H9 (cell line): Measurements from ENCODE around the gene TTC39A. TPM values are rescaled to one million over a fixed set of nuclear protein-coding genes. Genes with fewer than 3 reads are reported as not detected.
"Not testable (repeated sequence)": the region's sequence is repeated elsewhere in the genome, so short reads cannot be mapped to it uniquely, and the experiment has no call there.

Experiments
- DNase-seq: peaks from one replicate; pipeline ENCODE4 v3.0.0-alpha.2; 2017
- H2AFZ ChIP-seq: one replicate; pipeline ENCODE4 v1.6.1; 2013; ENCODE audit warnings: mild to moderate bottlenecking, low read length, control low read depth, moderate library complexity
- H2AK5ac ChIP-seq: 2 replicates; pipeline ENCODE4 v1.6.1; 2013; ENCODE audit warnings: low read length, control low read depth, mixed read lengths; ENCODE audit not compliant: insufficient read length
- H2BK120ac ChIP-seq: one replicate; pipeline ENCODE4 v1.6.1; 2013; ENCODE audit warnings: low read depth, mild to moderate bottlenecking, low read length, control low read depth, inconsistent platforms; ENCODE audit not compliant: poor library complexity, severe bottlenecking
- H2BK12ac ChIP-seq: 2 replicates; pipeline ENCODE4 v1.6.1; 2013; ENCODE audit warnings: low read length, control low read depth, mixed read lengths, low read depth; ENCODE audit not compliant: insufficient read length
- H2BK15ac ChIP-seq: 2 replicates; pipeline ENCODE4 v1.6.1; 2013; ENCODE audit warnings: low read depth, low read length, control low read depth
- H2BK20ac ChIP-seq: one replicate; pipeline ENCODE4 v1.6.1; 2013; ENCODE audit warnings: low read depth, mild to moderate bottlenecking, low read length, control low read depth, inconsistent platforms; ENCODE audit not compliant: poor library complexity, severe bottlenecking
- H2BK5ac ChIP-seq: 2 replicates; pipeline ENCODE4 v1.6.1; 2013; ENCODE audit warnings: low read length, control low read depth, mixed read lengths; ENCODE audit not compliant: insufficient read length
- H3K14ac ChIP-seq: 2 replicates; pipeline ENCODE4 v1.6.1; 2013; ENCODE audit warnings: low read length, control low read depth; ENCODE audit not compliant: insufficient read depth
- H3K18ac ChIP-seq: 2 replicates; pipeline ENCODE4 v1.6.1; 2013; ENCODE audit warnings: low read depth, mild to moderate bottlenecking, mixed read lengths, low read length, control low read depth; ENCODE audit not compliant: insufficient read length
- H3K23ac ChIP-seq: 2 replicates; pipeline ENCODE4 v1.6.1; 2013; ENCODE audit warnings: low read length, control low read depth, mixed read lengths, low read depth; ENCODE audit not compliant: insufficient read length
- H3K23me2 ChIP-seq: 2 replicates; pipeline ENCODE4 v1.6.1; 2013; ENCODE audit warnings: low read depth, mild to moderate bottlenecking, mixed read lengths, low read length, control low read depth; ENCODE audit not compliant: insufficient read length, poor library complexity, severe bottlenecking
- H3K27ac ChIP-seq: 2 replicates; pipeline ENCODE4 v1.5.1; 2013; ENCODE audit warnings: low read length, control low read depth, mixed read lengths, low read depth; ENCODE audit not compliant: insufficient read length
- H3K27me3 ChIP-seq: 2 replicates; pipeline ENCODE4 v1.6.1; 2013; ENCODE audit warnings: low read length, control low read depth, inconsistent platforms; ENCODE audit not compliant: insufficient read depth
- H3K4ac ChIP-seq: 2 replicates; pipeline ENCODE4 v1.6.1; 2013; ENCODE audit warnings: low read depth, mild to moderate bottlenecking, control low read depth, inconsistent platforms, low read length, moderate library complexity
- H3K4me1 ChIP-seq: 2 replicates; pipeline ENCODE4 v1.6.1; 2013; ENCODE audit warnings: low read length, control low read depth, inconsistent platforms; ENCODE audit not compliant: insufficient read depth
- H3K4me2 ChIP-seq: 2 replicates; pipeline ENCODE4 v1.6.1; 2013; ENCODE audit warnings: low read length, control low read depth, mixed read lengths; ENCODE audit not compliant: insufficient read length, insufficient read depth
- H3K56ac ChIP-seq: 2 replicates; pipeline ENCODE4 v1.6.1; 2013; ENCODE audit warnings: low read depth, mild to moderate bottlenecking, mixed read lengths, low read length, control low read depth; ENCODE audit not compliant: insufficient read length
- H3K79me1 ChIP-seq: 2 replicates; pipeline ENCODE4 v1.6.1; 2013; ENCODE audit warnings: low read depth, mild to moderate bottlenecking, moderate library complexity, low read length, control low read depth, inconsistent platforms; ENCODE audit not compliant: insufficient read depth, poor library complexity, severe bottlenecking
- H3K79me2 ChIP-seq: 2 replicates; pipeline ENCODE4 v1.6.1; 2013; ENCODE audit warnings: low read length, control low read depth, inconsistent platforms; ENCODE audit not compliant: insufficient read depth
- H3K9ac ChIP-seq: 2 replicates; pipeline ENCODE4 v1.6.1; 2013; ENCODE audit warnings: low read length, control low read depth, mixed read lengths; ENCODE audit not compliant: insufficient read length; ENCODE audit errors: extremely low read depth
- H3K9me3 ChIP-seq: one replicate; pipeline ENCODE4 v1.6.1; 2013; ENCODE audit warnings: low read depth, low read length, inconsistent platforms; ENCODE audit not compliant: control insufficient read depth
- H3T11ph ChIP-seq: one replicate; pipeline ENCODE4 v1.6.1; 2013; ENCODE audit warnings: mild to moderate bottlenecking, low read length, control low read depth, inconsistent platforms
- H4K20me1 ChIP-seq: one replicate; pipeline ENCODE4 v1.6.1; 2013; ENCODE audit not compliant: control insufficient read depth, insufficient read length, insufficient read depth
- H4K5ac ChIP-seq: 2 replicates; pipeline ENCODE4 v1.6.1; 2013; ENCODE audit warnings: low read depth, mild to moderate bottlenecking, mixed read lengths, low read length, control low read depth; ENCODE audit not compliant: insufficient read length
- H4K8ac ChIP-seq: replicated peaks from 2 replicates; pipeline ENCODE4 v1.6.1; 2013; ENCODE audit warnings: low read length, control low read depth, mixed read lengths, low read depth; ENCODE audit not compliant: insufficient read length
- H4K91ac ChIP-seq: 2 replicates; pipeline ENCODE4 v1.6.1; 2013; ENCODE audit warnings: low read depth, mild to moderate bottlenecking, moderate library complexity, mixed read lengths, low read length, control low read depth; ENCODE audit not compliant: insufficient read length
- H3K27ac Mint-ChIP-seq, 3 experiments: 2 replicates in 2 of 3; 3 replicates in 1 of 3; pipeline ENCODE4 v1.8.0; 2020 to 2021; ENCODE audit warnings: mixed read lengths in 3 of 3, mild to moderate bottlenecking in 1 of 3, moderate library complexity in 1 of 3
- H3K27me3 Mint-ChIP-seq: 2 replicates; pipeline ENCODE4 v1.8.0; 2021; ENCODE audit warnings: low read depth, mild to moderate bottlenecking, moderate library complexity, mixed read lengths
- H3K36me3 Mint-ChIP-seq, 3 experiments: 2 replicates in 2 of 3; 3 replicates in 1 of 3; pipeline ENCODE4 v1.8.0; 2020 to 2021; ENCODE audit warnings: low read depth in 3 of 3, mixed read lengths in 3 of 3; ENCODE audit not compliant: insufficient read depth in 1 of 3
- H3K4me1 Mint-ChIP-seq, 2 experiments: 2 replicates each; pipeline ENCODE4 v1.8.0; 2020; ENCODE audit warnings: mixed read lengths in 2 of 2
- H3K4me3 Mint-ChIP-seq, 2 experiments: 2 replicates in 1 of 2; 3 replicates in 1 of 2; pipeline ENCODE4 v1.8.0; 2020 to 2021; ENCODE audit warnings: mild to moderate bottlenecking in 2 of 2, mixed read lengths in 2 of 2, moderate library complexity in 1 of 2
- H3K9me3 Mint-ChIP-seq, 2 experiments: 2 replicates in 1 of 2; 3 replicates in 1 of 2; pipeline ENCODE4 v1.8.0; 2020; ENCODE audit warnings: mild to moderate bottlenecking in 2 of 2, mixed read lengths in 2 of 2, moderate library complexity in 1 of 2
- WGBS: extraction: QIAGEN DNeasy Blood & Tissue Kit; methylation state at CpG from one replicate; pipeline ENCODE4 v1.1.7; 2013; ENCODE audit warnings: missing lambda C conversion rate, low lambda C conversion rate, mixed read lengths; ENCODE audit not compliant: insufficient read length; ENCODE audit errors: extremely low coverage; 5-methylcytosine and 5-hydroxymethylcytosine counted together
- total RNA-seq: library from RNA; stranded (reverse); gene quantifications from 2 replicates; pipeline ENCODE4 v1.2.1, GENCODE V29; 2021
- TF ChIP-seq, protein P1 (sequence below): fragments of 200-600 bp; sonication (generic); conservative IDR thresholded peaks from 3 replicates; pipeline ENCODE4 v1.8.0; 2021; ENCODE audit warnings: antibody characterized with exemption, mild to moderate bottlenecking

Gene TTC39A
- total RNA-seq, 1 experiment from 2014 or later, result 7.7 TPM

DNA sequence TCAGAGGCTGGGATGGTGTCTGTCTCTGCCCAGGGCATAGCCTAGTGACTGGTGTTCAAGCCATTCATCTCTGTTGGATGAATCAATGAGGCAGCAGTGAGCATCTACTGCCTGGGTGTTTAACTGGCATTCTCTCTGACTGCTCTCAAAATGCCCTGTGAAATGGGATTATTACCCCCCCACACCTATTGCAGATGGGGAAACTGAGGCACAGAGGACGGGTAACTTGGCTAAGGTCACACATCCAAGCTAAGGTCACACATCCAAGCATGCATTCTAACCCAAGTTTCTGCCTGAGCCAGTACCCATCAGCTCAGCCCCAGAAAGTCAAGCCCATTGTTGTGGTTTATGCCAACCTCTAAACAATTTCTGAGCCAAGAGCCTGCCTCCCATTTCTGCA is 5.0 kb downstream of the TTC39A start:
- Histone ChIP-seq H2BK12ac (no peak overlapping the region), H4K91ac (no peak overlapping the region)

GRCh38 chr1:51325011-51325385 is 5.4 kb downstream of the TTC39A start:
- no CpG with 5 or more reads among the region's 8 CpGs for WGBS

More for the DNA sequence above, 5.0 kb downstream of the TTC39A start:
- H3K4me1 Mint-ChIP-seq, result peaks cover 13 to 30% of the 10 kb centered on the region in 2 experiments
- Histone ChIP-seq H3T11ph (no peak overlapping the region), H3K9me3 (no peaks in the 10 kb centered on the region), H3K79me1 (no peaks in the 10 kb centered on the region), H3K4me1 (no peaks in the 10 kb centered on the region), H2BK20ac (no peak overlapping the region), H3K18ac (no peak overlapping the region), H3K27me3 (no peaks in the 10 kb centered on the region; the same call in 1 of the 2 replicates), H4K5ac (no peak overlapping the region), H4K20me1 (no peaks in the 10 kb centered on the region), H3K23ac (no peak overlapping the region), H2BK15ac (no peak overlapping the region), H4K8ac (no peak overlapping the region), H2BK5ac (no peak overlapping the region), H3K79me2 (no peaks in the 10 kb centered on the region), H3K56ac (no peak overlapping the region), H3K4ac (no peak overlapping the region), H3K23me2 (peaks cover 3% of the 10 kb centered on the region), H3K27ac (no peak overlapping the region), H3K9ac (no peak overlapping the region), H2AK5ac (no peak overlapping the region), H3K14ac (no peak overlapping the region), H2BK120ac (no peak overlapping the region), H3K4me2 (no peak overlapping the region), H2AFZ (no peak overlapping the region)
- TF ChIP-seq, protein P1, sequence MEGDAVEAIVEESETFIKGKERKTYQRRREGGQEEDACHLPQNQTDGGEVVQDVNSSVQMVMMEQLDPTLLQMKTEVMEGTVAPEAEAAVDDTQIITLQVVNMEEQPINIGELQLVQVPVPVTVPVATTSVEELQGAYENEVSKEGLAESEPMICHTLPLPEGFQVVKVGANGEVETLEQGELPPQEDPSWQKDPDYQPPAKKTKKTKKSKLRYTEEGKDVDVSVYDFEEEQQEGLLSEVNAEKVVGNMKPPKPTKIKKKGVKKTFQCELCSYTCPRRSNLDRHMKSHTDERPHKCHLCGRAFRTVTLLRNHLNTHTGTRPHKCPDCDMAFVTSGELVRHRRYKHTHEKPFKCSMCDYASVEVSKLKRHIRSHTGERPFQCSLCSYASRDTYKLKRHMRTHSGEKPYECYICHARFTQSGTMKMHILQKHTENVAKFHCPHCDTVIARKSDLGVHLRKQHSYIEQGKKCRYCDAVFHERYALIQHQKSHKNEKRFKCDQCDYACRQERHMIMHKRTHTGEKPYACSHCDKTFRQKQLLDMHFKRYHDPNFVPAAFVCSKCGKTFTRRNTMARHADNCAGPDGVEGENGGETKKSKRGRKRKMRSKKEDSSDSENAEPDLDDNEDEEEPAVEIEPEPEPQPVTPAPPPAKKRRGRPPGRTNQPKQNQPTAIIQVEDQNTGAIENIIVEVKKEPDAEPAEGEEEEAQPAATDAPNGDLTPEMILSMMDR, result no peak
- H3K36me3 Mint-ChIP-seq, result no peaks in the 10 kb centered on the region
- no CpG with 5 or more reads among the region's 1 CpG for WGBS
- peaks cover 16% of the 10 kb centered on the region for H3K27me3 Mint-ChIP-seq
- DNase-seq, result no peak
- no peak overlapping the region for H3K27ac Mint-ChIP-seq
- no peaks in the 10 kb centered on the region for H3K9me3 Mint-ChIP-seq
- H3K4me3 Mint-ChIP-seq, result no peak overlapping the region

More at GRCh38 chr1:51325011-51325385, 5.4 kb downstream of the TTC39A start:
- DNase-seq, H3K14ac ChIP-seq, H3K79me1 ChIP-seq, H3K9me3 ChIP-seq, H3K9me3 Mint-ChIP-seq, H2BK120ac ChIP-seq, H4K5ac ChIP-seq, H3K79me2 ChIP-seq, H2BK12ac ChIP-seq, H4K20me1 ChIP-seq, H3K27ac Mint-ChIP-seq, H3T11ph ChIP-seq, H3K4me2 ChIP-seq, H2BK20ac ChIP-seq, H3K36me3 Mint-ChIP-seq, H3K27ac ChIP-seq, H3K9ac ChIP-seq, H3K18ac ChIP-seq, H4K8ac ChIP-seq, H4K91ac ChIP-seq, H3K4me1 ChIP-seq, H3K23ac ChIP-seq, H3K23me2 ChIP-seq, H2AK5ac ChIP-seq, H3K27me3 ChIP-seq, H3K4ac ChIP-seq, H2BK15ac ChIP-seq, H3K4me3 Mint-ChIP-seq, H3K56ac ChIP-seq, H2AFZ ChIP-seq, H2BK5ac ChIP-seq: not testable (repeated sequence)
- H3K4me1 Mint-ChIP-seq, result peaks cover 13 to 30% of the 10 kb centered on the region in 2 experiments
- H3K27me3 Mint-ChIP-seq, result peaks cover 16% of the 10 kb centered on the region
